ENCODE results near the gene RIN3.

- TF ChIP-seq CTCF (IDR thresholded peaks at IDR 0.05): no peak
- no peak for TF ChIP-seq POLR2A (IDR thresholded peaks at IDR 0.05)
Observed at GRCh38 chr14:92464156-92464555, 49.4 kb upstream of the RIN3 start.

Data from testis (tissue), 2 donors.